Esophagus muscularis mucosa (tissue), 4 donors: ENCODE results near the gene ZSCAN20. TPM values are rescaled to one million over a fixed set of nuclear protein-coding genes. Genes with fewer than 3 reads are reported as not detected.

Source experiments
- DNase-seq: peaks from one replicate; pipeline ENCODE4 v3.0.0-alpha.2; 2017; ENCODE audit errors: extremely low spot score
- H3K27ac ChIP-seq, 4 donors: fragments of 200-600 bp; sonication (generic); replicated peaks in 1 of 4; 1 replicate in 3 of 4; 2 replicates in 1 of 4; pipeline ENCODE4 v1.5.1; 2016 to 2019; ENCODE audit warnings: mild to moderate bottlenecking in 1 of 4
- H3K27me3 ChIP-seq, 4 donors: fragments of 200-600 bp; sonication (generic); one replicate each; pipeline versions ENCODE4 v1.5.1 to v1.6.0; 2016 to 2019
- H3K36me3 ChIP-seq, 4 donors: fragments of 200-600 bp; sonication (generic); one replicate each; pipeline ENCODE4 v1.5.1; 2016 to 2019
- H3K4me1 ChIP-seq, 4 donors: fragments of 200-600 bp; sonication (generic); one replicate each; pipeline ENCODE4 v1.5.1; 2016 to 2019
- H3K4me3 ChIP-seq, 4 donors: fragments of 200-600 bp; sonication (generic); 1 replicate in 2 of 4; 2 replicates in 2 of 4; pipeline ENCODE4 v1.5.1; 2016 to 2019; ENCODE audit warnings: mild to moderate bottlenecking in 4 of 4, moderate library complexity in 1 of 4
- H3K9me3 ChIP-seq, 4 donors: fragments of 200-600 bp; sonication (generic); 1 replicate in 3 of 4; 2 replicates in 1 of 4; pipeline ENCODE4 v1.5.1; 2016 to 2019
- CTCF ChIP-seq, 3 experiments: fragments of 200-600 bp in 2 of 3; fragments of 450-650 bp in 1 of 3; sonication (generic) in 2 of 3; IDR thresholded peaks; one replicate each; pipeline ENCODE4 v1.5.1; 2017 to 2019; ENCODE audit warnings: antibody characterized with exemption in 3 of 3, mild to moderate bottlenecking in 2 of 3, moderate library complexity in 1 of 3
- EP300 ChIP-seq: sonication (generic); formaldehyde crosslinking; IDR thresholded peaks from one replicate; pipeline ENCODE4 v1.6.1; 2017; ENCODE audit warnings: antibody characterized with exemption
- POLR2A ChIP-seq: fragments of 450-650 bp; IDR thresholded peaks from one replicate; pipeline ENCODE4 v1.6.1; 2017; ENCODE audit warnings: antibody characterized with exemption, moderate library complexity, mild to moderate bottlenecking, low read depth
- POLR2AphosphoS5 ChIP-seq, 2 donors: sonication (generic); formaldehyde crosslinking; IDR thresholded peaks; one replicate each; pipeline ENCODE4 v1.6.1; 2017; ENCODE audit warnings: antibody characterized with exemption in 2 of 2
- WGBS: methylation state at CpG from one replicate; pipeline ENCODE4 v1.1.5; 2018; 5-methylcytosine and 5-hydroxymethylcytosine counted together
- intact Hi-C: fragments of 100-400 bp; cut with DNase I; formaldehyde crosslinking; loops from one replicate; pipeline ENCODE4 v1.15.1; 2023
- total RNA-seq, 4 donors: library from RNA; depleted of rRNA; stranded (reverse); fragments of >200 nt; gene quantifications; one replicate each; pipeline versions ENCODE4 v1.1.0 to v1.2.1, GENCODE V29; 2016

Gene ZSCAN20
- total RNA-seq = 1 to 10 TPM; 6.6 to 8.2 (median 7.7) TPM

- intact Hi-C loops = loop anchor here (5.0 to 10.0 kb wide), 4 partner anchors 40 to 348 kb away; partner anchors contain the start of gene PHC2
- TF ChIP-seq POLR2A (no peak), CTCF (IDR thresholded peaks at IDR 0.05) (peak in 2 of 3 experiments; percentile 12 to 28), POLR2AphosphoS5 (IDR thresholded peaks at IDR 0.05) (peak; percentile 63 to 93), EP300 (no peak)
- DNase-seq = peak; percentile 99
- peak within 1 kb of the TSS; percentile 69 to 72 (median 70) for H3K4me3 ChIP-seq
- H3K4me1 ChIP-seq = peaks cover 27 to 56% (median 41%) of the 10 kb centered on the region in 4 donors
- peak within 1 kb of the TSS; percentile 75 to 84 (median 80) for H3K27ac ChIP-seq
- H3K27me3 ChIP-seq = no peaks in the 10 kb centered on the region
- WGBS = under 1% methylated on average over 29 of the region's 38 CpGs
- no peaks in the 10 kb centered on the region for H3K9me3 ChIP-seq
- no peaks in the 10 kb centered on the region for H3K36me3 ChIP-seq
These were observed at the start of gene ZSCAN20 for GRCh38 chr1:33472269-33472980. Gene ZSCAN20 (plus strand): TSS chr1:33472645. CDS start chr1:33479289, 6,644 bp downstream.

GRCh38 chr1:33424205-33424604, 48.2 kb upstream of the ZSCAN20 start:
- DNase-seq = no peak
- Histone ChIP-seq H3K36me3 (no peaks in the 10 kb centered on the region), H3K4me1 (peaks cover 11 to 30% (median 25%) of the 10 kb centered on the region in 4 donors), H3K4me3 (no peak overlapping the region), H3K27me3 (no peaks in the 10 kb centered on the region), H3K9me3 (no peaks in the 10 kb centered on the region), H3K27ac (no peak overlapping the region)
- intact Hi-C loops = no loop called here
- TF ChIP-seq EP300 = no peak
- no peak for TF ChIP-seq CTCF (IDR thresholded peaks at IDR 0.05)
- no peak for TF ChIP-seq POLR2AphosphoS5 (IDR thresholded peaks at IDR 0.05)
- TF ChIP-seq POLR2A = no peak
- WGBS = 75% methylated on average over 4 of the region's 4 CpGs

- intact Hi-C loops = loop anchor here (5.0 kb wide), 2 partner anchors 32 to 122 kb away; no protein-coding TSS in a partner anchor
- DNase-seq = no peak
- no peaks in the 10 kb centered on the region for H3K9me3 ChIP-seq
- no peak overlapping the region for H3K27ac ChIP-seq
- H3K4me1 ChIP-seq = peaks cover 13 to 34% (median 29%) of the 10 kb centered on the region in 4 donors
- H3K4me3 ChIP-seq = no peak overlapping the region
- H3K36me3 ChIP-seq = no peaks in the 10 kb centered on the region
- H3K27me3 ChIP-seq = no peaks in the 10 kb centered on the region
- WGBS = 57% methylated on average over 2 of the region's 2 CpGs
- TF ChIP-seq CTCF (IDR thresholded peaks at IDR 0.05) (no peak), EP300 (no peak), POLR2A (no peak), POLR2AphosphoS5 (IDR thresholded peaks at IDR 0.05) (no peak)
These were observed 47.8 kb upstream of the ZSCAN20 start for GRCh38 chr1:33424610-33425009.

- Histone ChIP-seq H3K27me3 (no peaks in the 10 kb centered on the region), H3K36me3 (no peaks in the 10 kb centered on the region), H3K4me3 (no peak overlapping the region), H3K4me1 (peaks cover 17 to 41% (median 36%) of the 10 kb centered on the region in 4 donors), H3K9me3 (no peaks in the 10 kb centered on the region), H3K27ac (no peak overlapping the region)
- TF ChIP-seq EP300 (no peak), POLR2A (no peak), CTCF (IDR thresholded peaks at IDR 0.05) (no peak), POLR2AphosphoS5 (IDR thresholded peaks at IDR 0.05) (no peak)
- intact Hi-C loops = loop anchor here (5.0 kb wide), 2 partner anchors 34 to 124 kb away; no protein-coding TSS in a partner anchor
- 98% methylated on average over 2 of the region's 2 CpGs for WGBS
- no peak for DNase-seq
These were observed 46.5 kb upstream of the ZSCAN20 start for GRCh38 chr1:33425900-33426299.
